Fibroblast of peridontal ligament (primary cell): Measurements from ENCODE around the gene RSPH6A.
"Not testable (repeated sequence)": the region's sequence is repeated elsewhere in the genome, so short reads cannot be mapped to it uniquely, and the experiment has no call there.

Source experiments
- DNase-seq: peaks from one replicate; pipeline ENCODE4 v3.0.0-alpha.2; 2010; ENCODE audit errors: extremely low read depth

The RSPH6A gene

GRCh38 chr19:45800070-45800553 is 15.0 kb downstream of the RSPH6A start:
- DNase-seq: peak; percentile 41

DNA sequence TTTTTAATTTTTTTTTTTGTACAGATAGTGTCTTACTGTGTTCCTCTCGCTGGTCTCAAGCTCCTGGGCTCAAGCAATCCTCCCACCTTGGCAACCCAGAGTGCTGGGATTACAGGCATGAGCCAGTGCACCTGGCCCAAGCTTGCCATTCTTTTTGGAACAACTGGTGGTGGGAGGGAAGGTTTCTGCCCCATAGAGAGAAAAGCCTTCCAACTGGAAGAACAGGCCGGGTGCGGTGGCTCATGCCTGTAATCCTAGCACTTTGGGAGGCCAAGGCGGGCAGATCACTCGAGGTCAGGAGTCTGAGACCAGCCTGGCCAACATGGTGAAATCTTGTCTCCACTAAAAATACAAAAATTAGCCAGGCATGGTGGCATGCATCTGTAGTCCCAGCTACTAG is 15.6 kb downstream of the RSPH6A start:
- DNase-seq: not testable (repeated sequence)

DNA sequence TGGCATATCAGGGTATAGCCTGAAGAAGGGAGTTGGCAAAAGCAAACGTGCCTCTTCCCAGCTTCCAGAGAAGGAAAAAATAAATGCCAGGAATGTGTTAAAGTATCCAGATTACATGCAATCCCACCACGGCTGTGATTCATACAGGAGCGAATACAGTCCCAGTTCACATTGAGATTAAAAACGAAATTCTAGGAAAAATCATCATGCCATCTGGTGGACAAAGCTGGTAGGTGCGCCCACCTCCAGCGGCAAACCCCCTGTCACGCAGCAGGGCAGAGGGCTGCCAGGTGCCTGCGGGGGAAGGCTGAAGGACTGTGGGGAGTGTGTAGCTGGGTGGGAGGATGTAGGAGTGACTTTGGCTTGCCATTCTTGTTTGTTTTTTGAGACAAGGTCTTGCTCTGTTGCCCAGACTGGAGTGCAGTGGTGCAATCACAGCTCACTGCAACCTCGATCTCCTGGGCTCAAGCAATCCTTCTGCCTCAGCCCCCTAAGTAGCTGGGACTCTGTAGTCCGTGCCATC is 16.1 kb downstream of the RSPH6A start:
- peak; percentile 93 for DNase-seq

DNA sequence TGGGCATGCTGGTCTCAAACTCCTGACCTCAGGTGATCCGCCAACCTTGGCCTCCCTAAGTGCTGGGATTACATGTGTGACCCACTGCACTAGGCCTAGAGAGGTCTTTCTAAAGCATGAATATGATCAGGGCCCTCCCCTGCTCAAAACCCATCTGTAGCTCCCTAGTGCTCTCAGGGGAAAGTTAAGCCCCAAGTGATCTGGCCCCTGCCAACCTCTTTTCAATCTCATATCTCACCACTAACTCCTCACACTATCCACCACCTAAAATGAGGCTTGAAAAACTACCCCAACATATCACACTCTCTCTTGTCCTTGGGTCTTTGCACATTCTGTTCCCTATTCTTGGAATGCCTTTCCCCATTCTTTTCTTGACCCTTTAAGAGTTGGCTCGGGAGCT is 20.5 kb downstream of the RSPH6A start:
- no peak for DNase-seq

DNA sequence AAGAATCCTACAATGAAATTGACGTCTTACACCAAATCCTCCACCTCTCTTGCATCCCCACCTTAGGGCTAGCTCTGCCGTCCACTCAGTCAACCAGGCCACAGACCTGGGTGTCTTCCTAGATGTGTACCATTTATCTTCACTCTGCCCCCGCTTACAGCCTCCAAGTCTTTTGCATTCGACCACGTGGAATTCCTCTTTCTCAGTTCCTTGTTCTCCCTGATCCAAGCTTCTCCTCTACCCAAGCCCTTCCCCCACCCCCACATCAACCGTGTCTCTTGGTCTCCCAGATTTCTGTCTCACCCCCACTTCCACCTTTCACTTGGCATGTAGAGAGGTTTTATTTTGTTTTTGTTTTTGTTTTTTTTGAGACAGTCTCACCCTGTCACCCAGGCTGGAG is 21.2 kb downstream of the RSPH6A start:
- no peak for DNase-seq

- no peak for DNase-seq
These were observed 21.9 kb downstream of the RSPH6A start for GRCh38 chr19:45793178-45793564.

- DNase-seq: peak; percentile 97
These were observed 22.5 kb downstream of the RSPH6A start, which contains the start of gene DMWD for GRCh38 chr19:45792470-45793177. DMWD (minus strand) TSS chr19:45792845; CDS start chr19:45792756, 89 bp downstream.

DNA sequence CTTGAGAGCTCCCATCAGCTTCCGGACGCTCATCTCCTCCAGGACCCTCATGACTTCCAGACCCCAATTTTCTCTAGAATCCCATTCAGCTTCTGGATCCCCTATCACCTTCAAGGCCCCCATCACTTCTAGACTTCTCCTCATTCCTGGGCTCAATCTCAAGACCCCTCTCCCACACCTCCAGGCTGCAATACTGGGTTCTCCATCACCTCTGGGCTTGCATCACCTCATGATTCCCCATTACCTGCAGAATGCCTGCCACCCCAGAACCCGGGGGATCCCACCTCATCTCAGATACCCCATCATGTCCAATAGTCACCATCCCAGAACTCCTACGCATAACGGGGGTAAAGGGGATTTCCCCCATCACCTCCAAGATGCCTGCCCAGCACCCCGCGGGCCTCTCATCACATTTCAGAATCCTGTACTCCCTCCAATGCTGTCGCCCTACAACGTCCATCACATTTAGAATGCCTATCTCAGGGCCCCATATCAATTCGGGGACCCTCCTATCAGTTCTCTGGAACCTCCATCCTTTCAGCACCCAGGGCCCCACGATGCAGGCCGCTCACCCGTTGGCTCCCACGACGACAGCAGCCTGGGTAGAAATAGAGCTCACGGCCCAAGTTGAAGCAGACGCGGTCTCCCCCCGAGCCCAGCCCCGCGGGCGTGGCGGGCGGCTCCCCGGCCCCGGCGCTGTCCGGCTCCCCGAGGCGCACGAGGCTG is 23.2 kb downstream of the RSPH6A start:
- DNase-seq: no peak

- no peak for DNase-seq
These were observed 24.2 kb downstream of the RSPH6A start for GRCh38 chr19:45790942-45791341.

DNA sequence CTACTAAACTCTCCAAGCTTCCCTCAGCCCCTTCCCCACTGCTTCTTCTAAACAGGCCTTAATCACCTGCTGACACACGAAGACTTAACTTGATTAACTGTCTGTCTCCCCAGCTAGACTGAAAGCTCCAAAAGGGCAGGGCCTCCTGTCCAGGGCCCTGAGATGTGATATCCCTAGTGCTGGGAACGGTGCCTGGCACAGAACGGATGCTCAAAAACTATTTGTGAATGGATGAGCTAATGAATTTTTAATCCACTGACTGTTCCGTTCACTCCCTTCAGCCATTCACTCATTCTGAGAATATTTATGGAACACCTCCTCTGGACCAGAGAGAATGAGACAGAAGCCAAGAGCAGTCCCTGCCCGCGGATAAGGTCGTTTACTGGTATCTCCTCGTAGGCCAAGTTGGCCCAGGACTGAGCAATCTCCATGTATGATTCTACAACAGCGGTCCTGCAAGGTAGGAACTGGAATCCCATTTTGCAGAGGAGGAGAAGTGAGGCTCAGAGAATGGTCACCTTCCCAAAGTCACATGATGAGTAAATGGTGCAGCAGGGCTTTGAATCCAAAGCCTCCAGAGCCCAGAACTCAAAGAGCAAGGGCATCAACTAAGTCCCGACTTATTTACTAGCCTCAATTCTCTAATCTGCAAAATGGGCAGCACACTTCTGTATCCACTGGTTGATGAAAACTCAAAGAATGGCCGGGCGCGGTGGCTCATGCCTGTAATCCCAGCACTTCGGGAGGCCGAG is 25.9 kb downstream of the RSPH6A start:
- DNase-seq: no peak

GRCh38 chr19:45786533-45786894 is 28.6 kb downstream of the RSPH6A start:
- DNase-seq: no peak

GRCh38 chr19:45785781-45786532 is 29.2 kb downstream of the RSPH6A start:
- DNase-seq: no peak

GRCh38 chr19:45785097-45785496 is 30.0 kb downstream of the RSPH6A start:
- DNase-seq: no peak

DNA sequence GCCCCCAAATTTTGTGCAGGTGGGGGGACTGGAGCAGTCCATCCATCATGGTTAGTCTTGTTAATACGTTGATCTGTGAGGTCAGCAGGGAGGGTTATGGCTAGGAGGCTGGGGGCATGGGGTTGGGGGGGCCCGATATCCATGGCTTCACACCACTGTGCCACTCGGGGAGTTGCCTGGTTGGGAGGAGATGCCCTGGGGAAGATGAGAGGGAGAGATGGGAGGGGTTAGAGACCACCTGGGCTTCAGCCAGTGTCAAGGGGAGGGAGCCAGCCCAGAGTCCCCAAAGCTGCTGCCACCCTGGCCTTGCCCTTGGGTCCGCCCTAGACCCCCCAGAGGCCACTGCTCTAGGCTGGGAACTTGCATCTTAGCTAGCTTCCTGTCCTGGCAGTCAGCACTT is 31.0 kb downstream of the RSPH6A start:
- no peak for DNase-seq

GRCh38 chr19:45782820-45783785 is 32.0 kb downstream of the RSPH6A start:
- DNase-seq: peak; percentile 82

DNA sequence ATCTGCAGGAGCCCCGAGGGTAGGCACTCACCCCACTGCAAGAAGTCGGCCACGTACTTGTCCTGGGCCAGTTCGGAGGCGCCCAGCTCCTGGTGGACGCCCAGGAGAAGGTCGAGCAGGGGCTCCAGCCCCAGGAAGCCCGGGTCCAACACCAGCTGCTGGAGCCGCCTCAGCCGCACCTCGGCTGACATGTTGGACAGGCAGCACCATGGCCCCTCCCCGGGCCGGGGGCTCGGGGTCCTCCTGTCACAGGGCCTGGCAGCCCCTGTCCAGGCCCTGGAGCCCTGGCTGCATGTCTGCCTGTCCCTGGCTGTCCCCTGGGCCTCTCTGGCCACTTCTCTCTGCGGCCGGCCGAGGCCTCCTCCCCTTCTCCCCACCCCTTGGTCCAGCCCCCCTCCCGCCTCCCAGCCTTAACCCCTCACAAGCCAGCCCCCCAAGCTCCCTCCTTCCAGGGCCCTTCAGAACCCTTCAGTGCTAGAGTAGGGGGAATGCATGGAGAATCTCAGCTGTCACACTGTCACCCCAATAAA is 32.9 kb downstream of the RSPH6A start, which contains the start of gene DMPK:
TSS of gene DMPK (minus strand) at position 329 of the 530 bp plus-strand sequence. CDS start at position 191, 138 bp downstream.
- DNase-seq: no peak

GRCh38 chr19:45781214-45782161 is 33.6 kb downstream of the RSPH6A start:
- no peak for DNase-seq

- no peak for DNase-seq
These were observed 34.5 kb downstream of the RSPH6A start for GRCh38 chr19:45780448-45781213.
